ENCODE results near the gene CHML. TPM values are rescaled to one million over a fixed set of nuclear protein-coding genes. Genes with fewer than 3 reads are reported as not detected.

CHML gene
- total and polyA plus RNA-seq, 2 experiments from 2014 or later = 19.9 to 66.8 TPM

- H3K4me1 ChIP-seq (ENCODE audit: insufficient read depth) = no peaks in the 10 kb centered on the region
- H3K27me3 Mint-ChIP-seq (ENCODE audit: insufficient read depth, low read depth, poor library complexity) = no peaks in the 10 kb centered on the region
- no peaks in the 10 kb centered on the region for H4K20me1 ChIP-seq (replicated peaks; ENCODE audit: insufficient read depth)
- peaks cover 5% of the 10 kb centered on the region; the same call in 2 of the 3 replicates for H3K4me1 Mint-ChIP-seq
- no peaks in the 10 kb centered on the region for H3K9me2 ChIP-seq (ENCODE audit: insufficient read depth)
- H3K36me3 ChIP-seq (ENCODE audit: insufficient read depth) = no peaks in the 10 kb centered on the region
- no peak overlapping the region for H2AFZ ChIP-seq
- H3F3A ChIP-seq (replicated peaks; ENCODE audit: low read depth) = no peaks in the 10 kb centered on the region
- no peak overlapping the region for H3K27ac Mint-ChIP-seq
- no peaks in the 10 kb centered on the region for H3K79me2 ChIP-seq (replicated peaks; ENCODE audit: insufficient read depth)
- H3K4me2 ChIP-seq = no peak overlapping the region
- DNase-seq (ENCODE audit: low spot score) = peak; percentile 24
- no peak overlapping the region for H3K4me3 Mint-ChIP-seq
- H3K27ac ChIP-seq (ENCODE audit: low read depth) = no peak overlapping the region
- H3K27me3 ChIP-seq (ENCODE audit: insufficient read depth) = no peaks in the 10 kb centered on the region
- no peaks in the 10 kb centered on the region for H3K36me3 Mint-ChIP-seq (ENCODE audit: low read depth)
- no peaks in the 10 kb centered on the region for H3K9me3 Mint-ChIP-seq
- TF ChIP-seq REST (IDR thresholded peaks at IDR 0.05; ENCODE audit: unreplicated experiment) (no peak), NANOG (IDR thresholded peaks at IDR 0.05; ENCODE audit: borderline replicate concordance) (no peak), CREB1 (CRISPR knock-in tag; IDR thresholded peaks at IDR 0.05; ENCODE audit: low read depth) (no peak), EZH2 (IDR thresholded peaks at IDR 0.05; ENCODE audit: low read depth, unreplicated experiment) (no peak), EZH2phosphoT487 (IDR thresholded peaks at IDR 0.05; ENCODE audit: unreplicated experiment) (no peak), STAT1 (IDR thresholded peaks at IDR 0.05; ENCODE audit: unreplicated experiment) (no peak), ZNF331 (CRISPR knock-in tag; IDR thresholded peaks at IDR 0.05; ENCODE audit: low read depth) (no peak), JUNB (IDR thresholded peaks at IDR 0.05; ENCODE audit: unreplicated experiment) (no peak), CTCF (conservative IDR thresholded peaks at IDR 0.05; ENCODE audit: low read depth in 2 of 2) (no peak), ZNF114 (CRISPR knock-in tag; IDR thresholded peaks at IDR 0.05) (no peak), ZNF462 (CRISPR knock-in tag; IDR thresholded peaks at IDR 0.05) (no peak), ETS1 (IDR thresholded peaks at IDR 0.05) (no peak), POLR2AphosphoS5 (IDR thresholded peaks at IDR 0.05; ENCODE audit: low read depth) (no peak)
- H3K4me3 ChIP-seq = no peak overlapping the region
- peak; percentile 49 for ATAC-seq
Observed at GRCh38 chr1:241590719-241591118, 49.5 kb downstream of the CHML start.

All from GM23338 (cell line).